Upper lobe of left lung (tissue), 6 donors: ENCODE data around the gene LIMK2. TPM values are rescaled to one million over a fixed set of nuclear protein-coding genes. Genes with fewer than 3 reads are reported as not detected.

Source experiments
- ATAC-seq, 2 donors: fragments of 200-7000 bp; cut with Tn5 transposase; one replicate each; pipeline ENCODE4 v1.9.1; 2022; ENCODE audit warnings: mild to moderate bottlenecking in 2 of 2, moderate library complexity in 2 of 2; ENCODE audit not compliant: low FRiP score in 2 of 2
- DNase-seq, 2 donors: peaks; one replicate each; pipeline ENCODE4 v3.0.0-alpha.2; 2019 to 2020
- H3K27ac ChIP-seq, 4 donors: fragments of 200-600 bp; sonication (generic); one replicate each; pipeline ENCODE4 v1.5.1; 2016 to 2019
- H3K27me3 ChIP-seq, 4 donors: fragments of 200-600 bp; sonication (generic); one replicate each; pipeline ENCODE4 v1.5.1; 2017 to 2019
- H3K36me3 ChIP-seq, 4 donors: fragments of 200-600 bp; sonication (generic); one replicate each; pipeline ENCODE4 v1.5.1; 2016 to 2019
- H3K4me1 ChIP-seq, 4 donors: fragments of 200-600 bp; sonication (generic); one replicate each; pipeline ENCODE4 v1.5.1; 2018 to 2019
- H3K4me3 ChIP-seq, 4 donors: fragments of 200-600 bp; sonication (generic); one replicate each; pipeline ENCODE4 v1.5.1; 2017 to 2019; ENCODE audit warnings: mild to moderate bottlenecking in 2 of 4, moderate library complexity in 1 of 4
- H3K9me3 ChIP-seq, 4 donors: fragments of 200-600 bp; sonication (generic); one replicate each; pipeline ENCODE4 v1.5.1; 2018 to 2019
- EP300 ChIP-seq, 4 donors: sonication (generic); formaldehyde crosslinking; IDR thresholded peaks; one replicate each; pipeline ENCODE4 v1.5.1; 2017; ENCODE audit warnings: antibody characterized with exemption in 4 of 4, control low read depth in 2 of 4
- POLR2A ChIP-seq, 4 donors: fragments of 450-650 bp; IDR thresholded peaks; one replicate each; pipeline ENCODE4 v1.5.1; 2016 to 2017; ENCODE audit warnings: antibody characterized with exemption in 4 of 4, mild to moderate bottlenecking in 2 of 4
- POLR2AphosphoS5 ChIP-seq, 2 donors: sonication (generic); formaldehyde crosslinking; IDR thresholded peaks; one replicate each; pipeline ENCODE4 v1.5.1; 2017; ENCODE audit warnings: antibody characterized with exemption in 2 of 2
- WGBS, 2 donors: methylation state at CpG; one replicate each; pipeline ENCODE4 v1.1.5; 2017 to 2018; 5-methylcytosine and 5-hydroxymethylcytosine counted together
- total RNA-seq, 6 donors: library from RNA; depleted of rRNA in 4 of 6; stranded (reverse); fragments of >200 nt in 4 of 6; gene quantifications; one replicate each; pipeline versions ENCODE4 v1.1.0 to v1.2.1, GENCODE V29; 2016 to 2021
- TF ChIP-seq, protein P1 (sequence below), 6 experiments: fragments of 450-650 bp in 4 of 6; fragments of 200-600 bp in 2 of 6; sonication (generic) in 2 of 6; IDR thresholded peaks; one replicate each; pipeline ENCODE4 v1.5.1; 2016 to 2019; ENCODE audit warnings: antibody characterized with exemption in 6 of 6
- donor health status: DM: no; HTN: no; CAD: no; lungs with moderate emphysema.
- donor health status: DM: no; HTN: yes; CAD: no; lungs with severe emphysema.

LIMK2 gene
- total RNA-seq, 6 donors from 2014 or later, result 44.5 to 141 (median 75.8) TPM

DNA sequence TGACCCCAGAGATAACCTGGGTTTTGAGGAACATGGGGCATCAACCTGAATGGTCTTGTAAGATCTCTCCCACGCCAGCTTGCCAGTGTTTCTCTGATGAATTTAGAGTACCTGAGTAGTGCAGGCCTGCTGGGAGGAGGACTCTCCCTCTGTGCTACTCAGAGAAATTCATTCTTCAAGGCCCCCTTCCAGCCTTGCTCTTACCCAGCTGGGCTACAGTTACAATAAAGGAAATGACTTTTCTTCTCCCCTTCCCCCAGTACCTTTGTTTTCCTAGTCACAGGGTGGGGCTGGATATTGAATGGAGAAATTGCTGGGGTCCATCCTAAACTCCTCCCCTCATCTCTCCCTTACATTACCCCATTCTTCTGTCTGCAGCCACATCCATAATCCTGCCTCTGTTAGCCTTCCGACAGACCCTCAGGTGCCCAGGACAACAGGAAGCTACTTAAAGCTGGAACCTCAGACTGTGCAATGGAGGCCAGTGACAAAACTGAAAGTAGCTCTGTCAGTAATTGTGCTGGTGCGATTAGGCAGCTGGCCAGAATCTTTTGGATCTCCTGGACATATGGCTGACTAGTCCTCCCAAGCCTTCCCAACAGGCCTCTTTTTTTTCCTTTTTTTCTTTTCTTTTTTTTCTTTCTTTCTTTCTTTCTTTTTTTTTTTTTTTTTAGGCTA lies 17.4 kb downstream of the LIMK2 start:
- ATAC-seq (peak; percentile 35 to 52), DNase-seq (peak in 1 of 2 donors; percentile 70)
- H3K27me3 ChIP-seq, result no peaks in the 10 kb centered on the region
- no peaks in the 10 kb centered on the region for H3K9me3 ChIP-seq
- peak; percentile 19 to 37 for TF ChIP-seq POLR2AphosphoS5 (IDR thresholded peaks at IDR 0.05)
- TF ChIP-seq POLR2A (IDR thresholded peaks at IDR 0.05), result no peak
- TF ChIP-seq EP300 (IDR thresholded peaks at IDR 0.05), result no peak
- WGBS, 2 donors, result 45 to 48% methylated on average over 3 of the region's 3 CpGs
- H3K4me3 ChIP-seq, result no peak overlapping the region
- H3K4me1 ChIP-seq, result peaks cover 46 to 70% (median 66%) of the 10 kb centered on the region in 4 donors
- H3K27ac ChIP-seq, result peak overlapping the region; percentile 80 to 92 (median 87)
- peaks cover 0 to 25% (median 9%) of the 10 kb centered on the region in 4 donors for H3K36me3 ChIP-seq

DNA sequence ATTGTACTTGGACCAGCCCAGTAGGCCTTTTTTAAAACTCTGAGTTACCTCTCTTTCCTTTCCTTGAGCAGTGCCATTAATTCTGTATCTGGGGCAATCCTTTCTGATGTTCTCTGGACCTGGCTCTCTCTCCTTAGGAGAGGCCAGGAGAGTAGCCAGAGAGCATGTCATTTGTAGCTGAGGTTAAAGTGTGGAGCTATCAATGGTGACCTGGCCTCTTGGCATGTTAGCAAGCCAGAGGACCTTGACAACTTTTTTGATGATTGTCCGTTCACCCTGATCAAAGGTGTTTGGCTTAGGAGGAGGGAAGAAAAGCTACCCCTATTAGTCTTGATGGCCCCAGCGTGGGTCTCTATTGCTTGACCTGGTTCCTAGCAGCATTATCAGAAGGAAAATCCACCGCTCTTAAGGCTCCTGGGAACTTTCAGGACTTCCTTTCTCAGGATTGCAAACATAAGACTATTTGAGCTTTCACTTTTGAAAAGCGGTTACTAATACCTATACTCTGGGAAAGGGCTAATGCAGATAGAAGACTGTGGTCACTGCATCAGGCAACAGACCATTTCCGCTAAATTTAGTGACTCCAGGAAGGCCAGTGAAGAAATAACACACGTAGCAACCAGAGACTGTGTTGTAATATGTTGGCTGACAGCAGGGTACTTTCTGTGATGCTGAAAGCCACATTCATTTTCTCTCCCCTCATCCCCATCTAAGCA lies 18.2 kb downstream of the LIMK2 start:
- 32 to 41% methylated on average over 6 of the region's 6 CpGs for WGBS, 2 donors
- H3K9me3 ChIP-seq, result no peaks in the 10 kb centered on the region
- no peak overlapping the region for H3K4me3 ChIP-seq
- ATAC-seq (peak; percentile 69 to 72), DNase-seq (peak in 1 of 2 donors; percentile 61)
- no peak for TF ChIP-seq POLR2A (IDR thresholded peaks at IDR 0.05)
- TF ChIP-seq POLR2AphosphoS5 (IDR thresholded peaks at IDR 0.05), result peak; percentile 47 to 96
- TF ChIP-seq, protein P1, sequence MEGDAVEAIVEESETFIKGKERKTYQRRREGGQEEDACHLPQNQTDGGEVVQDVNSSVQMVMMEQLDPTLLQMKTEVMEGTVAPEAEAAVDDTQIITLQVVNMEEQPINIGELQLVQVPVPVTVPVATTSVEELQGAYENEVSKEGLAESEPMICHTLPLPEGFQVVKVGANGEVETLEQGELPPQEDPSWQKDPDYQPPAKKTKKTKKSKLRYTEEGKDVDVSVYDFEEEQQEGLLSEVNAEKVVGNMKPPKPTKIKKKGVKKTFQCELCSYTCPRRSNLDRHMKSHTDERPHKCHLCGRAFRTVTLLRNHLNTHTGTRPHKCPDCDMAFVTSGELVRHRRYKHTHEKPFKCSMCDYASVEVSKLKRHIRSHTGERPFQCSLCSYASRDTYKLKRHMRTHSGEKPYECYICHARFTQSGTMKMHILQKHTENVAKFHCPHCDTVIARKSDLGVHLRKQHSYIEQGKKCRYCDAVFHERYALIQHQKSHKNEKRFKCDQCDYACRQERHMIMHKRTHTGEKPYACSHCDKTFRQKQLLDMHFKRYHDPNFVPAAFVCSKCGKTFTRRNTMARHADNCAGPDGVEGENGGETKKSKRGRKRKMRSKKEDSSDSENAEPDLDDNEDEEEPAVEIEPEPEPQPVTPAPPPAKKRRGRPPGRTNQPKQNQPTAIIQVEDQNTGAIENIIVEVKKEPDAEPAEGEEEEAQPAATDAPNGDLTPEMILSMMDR (IDR thresholded peaks at IDR 0.05), result no peak
- peak in 3 of 4 donors; percentile 35 to 66 (median 59) for TF ChIP-seq EP300 (IDR thresholded peaks at IDR 0.05)
- no peaks in the 10 kb centered on the region for H3K27me3 ChIP-seq
- H3K36me3 ChIP-seq, result peaks cover 0 to 25% (median 9%) of the 10 kb centered on the region in 4 donors
- peaks cover 54 to 78% (median 68%) of the 10 kb centered on the region in 4 donors for H3K4me1 ChIP-seq
- H3K27ac ChIP-seq, result peak overlapping the region; percentile 80 to 92 (median 87)

DNA sequence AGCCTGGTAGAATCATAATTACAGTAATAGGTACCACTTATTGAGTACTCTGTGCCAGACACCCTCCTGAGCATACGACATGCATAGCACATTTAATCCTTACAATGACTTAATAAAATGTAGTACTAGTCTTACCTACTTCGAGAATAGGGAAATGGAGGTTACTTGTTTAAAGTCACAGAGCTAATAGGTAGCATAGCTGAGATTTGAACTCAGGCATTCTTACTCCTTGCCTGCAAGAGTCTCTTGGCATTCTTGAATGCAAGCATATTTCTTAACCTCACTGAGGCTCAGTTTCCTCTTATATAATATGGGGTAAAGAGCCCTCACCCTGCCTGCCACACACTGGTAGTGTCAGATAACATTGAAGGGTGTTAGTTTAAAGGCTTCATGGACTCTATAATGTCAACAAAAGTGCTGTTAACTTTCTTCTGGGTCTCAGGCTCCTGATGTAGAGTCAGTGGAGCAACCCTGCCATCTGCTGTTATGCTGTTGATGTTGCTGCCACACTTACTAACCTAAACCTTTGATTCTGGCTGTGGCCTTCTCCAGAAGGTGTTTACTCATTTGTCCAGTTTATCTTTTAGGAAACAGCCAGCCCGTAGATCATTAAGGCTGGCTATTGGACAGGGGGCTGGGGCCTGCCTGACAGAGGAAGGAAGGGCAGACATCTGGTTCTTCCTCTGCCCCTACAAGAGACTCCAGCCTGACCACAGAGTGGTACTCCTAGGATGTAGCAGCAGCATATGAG lies 18.9 kb downstream of the LIMK2 start:
- peaks cover 0 to 19% (median 8%) of the 10 kb centered on the region in 4 donors for H3K36me3 ChIP-seq
- peak in 1 of 4 donors; percentile 32 for TF ChIP-seq EP300 (IDR thresholded peaks at IDR 0.05)
- TF ChIP-seq POLR2AphosphoS5 (IDR thresholded peaks at IDR 0.05), result peak; percentile 17 to 41
- no peak for TF ChIP-seq POLR2A (IDR thresholded peaks at IDR 0.05)
- TF ChIP-seq, protein P1 (IDR thresholded peaks at IDR 0.05), result peak; percentile 49 to 89 (median 74)
- WGBS, 2 donors, result 13 to 21% methylated on average over 3 of the region's 3 CpGs
- no peak overlapping the region for H3K4me3 ChIP-seq
- DNase-seq (peak in 1 of 2 donors; percentile 76), ATAC-seq (peak; percentile 79 to 90)
- peaks cover 61 to 80% (median 75%) of the 10 kb centered on the region in 4 donors for H3K4me1 ChIP-seq
- no peaks in the 10 kb centered on the region for H3K27me3 ChIP-seq
- peak overlapping the region; percentile 80 to 92 (median 87) for H3K27ac ChIP-seq
- no peaks in the 10 kb centered on the region for H3K9me3 ChIP-seq

DNA sequence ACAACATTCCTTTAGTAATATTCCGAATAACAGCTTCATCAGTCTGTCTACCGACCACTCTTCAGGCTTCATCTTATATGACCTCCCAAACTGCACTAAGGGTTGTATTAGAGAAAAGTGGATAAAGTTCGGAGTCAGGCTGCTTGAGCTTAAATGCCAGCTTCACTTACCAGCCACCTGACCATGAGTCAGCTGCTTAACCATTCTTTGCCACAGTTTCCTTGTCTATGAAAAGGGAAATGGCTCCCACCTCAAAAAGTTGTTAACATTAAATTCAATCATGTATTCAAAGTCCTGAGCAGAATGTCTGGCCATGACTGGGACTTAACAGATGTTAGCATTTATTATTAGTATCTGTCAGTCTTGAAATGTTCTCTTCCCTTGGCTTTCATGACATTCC lies 20.9 kb downstream of the LIMK2 start:
- H3K4me1 ChIP-seq, result peaks cover 68 to 81% (median 73%) of the 10 kb centered on the region in 4 donors
- no peaks in the 10 kb centered on the region for H3K36me3 ChIP-seq
- peak in 1 of 2 donors; percentile 75 for DNase-seq
- H3K27ac ChIP-seq, result peak overlapping the region; percentile 49 to 92 (median 78)
- no peak for ATAC-seq
- no peaks in the 10 kb centered on the region for H3K9me3 ChIP-seq
- WGBS, 2 donors, result 61 to 68% methylated on average over 3 of the region's 3 CpGs
- no peak overlapping the region for H3K4me3 ChIP-seq
- TF ChIP-seq EP300 (IDR thresholded peaks at IDR 0.05), result no peak
- no peak for TF ChIP-seq POLR2A (IDR thresholded peaks at IDR 0.05)
- TF ChIP-seq POLR2AphosphoS5 (IDR thresholded peaks at IDR 0.05), result no peak
- TF ChIP-seq, protein P1 (IDR thresholded peaks at IDR 0.05), result no peak
- H3K27me3 ChIP-seq, result no peaks in the 10 kb centered on the region
